Activated naive CD8-positive, alpha-beta T cell (primary cell): ENCODE data around the gene SMAGP.
"Not testable (repeated sequence)": the region's sequence is repeated elsewhere in the genome, so short reads cannot be mapped to it uniquely, and the experiment has no call there.

Experiments used
- H3K27ac Mint-ChIP-seq: one replicate; pipeline ENCODE4 v1.8.0; 2021; ENCODE audit warnings: mixed read lengths
- H3K27me3 Mint-ChIP-seq: one replicate; pipeline ENCODE4 v1.8.0; 2021; ENCODE audit warnings: mixed read lengths
- H3K36me3 Mint-ChIP-seq: one replicate; pipeline ENCODE4 v1.8.0; 2021; ENCODE audit warnings: mixed read lengths
- H3K4me1 Mint-ChIP-seq: one replicate; pipeline ENCODE4 v1.8.0; 2021; ENCODE audit warnings: low read depth, mixed read lengths
- H3K4me3 Mint-ChIP-seq: one replicate; pipeline ENCODE4 v1.8.0; 2021; ENCODE audit warnings: mild to moderate bottlenecking, mixed read lengths
- H3K9me3 Mint-ChIP-seq: one replicate; pipeline ENCODE4 v1.8.0; 2021; ENCODE audit warnings: low read depth, mixed read lengths

SMAGP gene

GRCh38 chr12:51244269-51244668 is 25.9 kb downstream of the SMAGP start:
- Mint-ChIP-seq H3K9me3 (no peaks in the 10 kb centered on the region), H3K27me3 (no peaks in the 10 kb centered on the region), H3K36me3 (peaks cover 9% of the 10 kb centered on the region), H3K4me1 (peaks cover 76% of the 10 kb centered on the region), H3K4me3 (no peak overlapping the region), H3K27ac (peak overlapping the region; percentile 74)

GRCh38 chr12:51242876-51243275 is 27.3 kb downstream of the SMAGP start:
- Mint-ChIP-seq H3K4me3 (no peak overlapping the region), H3K36me3 (peaks cover 9% of the 10 kb centered on the region), H3K4me1 (peaks cover 74% of the 10 kb centered on the region), H3K27ac (peak overlapping the region; percentile 31), H3K27me3 (no peaks in the 10 kb centered on the region), H3K9me3 (no peaks in the 10 kb centered on the region)

GRCh38 chr12:51242120-51242519 is 28.1 kb downstream of the SMAGP start:
- H3K4me3 Mint-ChIP-seq = peak overlapping the region; percentile 60
- H3K4me1 Mint-ChIP-seq = peaks cover 68% of the 10 kb centered on the region
- H3K27me3 Mint-ChIP-seq = no peaks in the 10 kb centered on the region
- no peaks in the 10 kb centered on the region for H3K9me3 Mint-ChIP-seq
- H3K36me3 Mint-ChIP-seq = peaks cover 9% of the 10 kb centered on the region
- H3K27ac Mint-ChIP-seq = peak overlapping the region; percentile 83

GRCh38 chr12:51240971-51241370 is 29.2 kb downstream of the SMAGP start:
- H3K4me3 Mint-ChIP-seq = peak overlapping the region; percentile 97
- H3K9me3 Mint-ChIP-seq = no peaks in the 10 kb centered on the region
- peaks cover 9% of the 10 kb centered on the region for H3K36me3 Mint-ChIP-seq
- H3K4me1 Mint-ChIP-seq = peaks cover 58% of the 10 kb centered on the region
- H3K27ac Mint-ChIP-seq = peak overlapping the region; percentile 79
- H3K27me3 Mint-ChIP-seq = no peaks in the 10 kb centered on the region

GRCh38 chr12:51238510-51239334 is 31.5 kb downstream of the SMAGP start, which contains the start of gene DAZAP2:
DAZAP2 (plus strand) TSS chr12:51238826; CDS start chr12:51238908, 82 bp downstream.
- peak within 1 kb of the TSS; percentile 97 for H3K4me3 Mint-ChIP-seq
- H3K36me3 Mint-ChIP-seq = peaks cover 5% of the 10 kb centered on the region
- peak within 1 kb of the TSS; percentile 98 for H3K27ac Mint-ChIP-seq
- peaks cover 42% of the 10 kb centered on the region for H3K4me1 Mint-ChIP-seq
- H3K9me3 Mint-ChIP-seq = no peaks in the 10 kb centered on the region
- H3K27me3 Mint-ChIP-seq = no peaks in the 10 kb centered on the region

GRCh38 chr12:51238037-51238509 is 32.1 kb downstream of the SMAGP start:
- Mint-ChIP-seq H3K9me3 (no peaks in the 10 kb centered on the region), H3K4me3 (peak overlapping the region; percentile 97), H3K27ac (peak overlapping the region; percentile 98), H3K36me3 (peaks cover 5% of the 10 kb centered on the region), H3K4me1 (peaks cover 40% of the 10 kb centered on the region), H3K27me3 (no peaks in the 10 kb centered on the region)

- peaks cover 9% of the 10 kb centered on the region for H3K4me1 Mint-ChIP-seq
- no peaks in the 10 kb centered on the region for H3K9me3 Mint-ChIP-seq
- H3K36me3 Mint-ChIP-seq = no peaks in the 10 kb centered on the region
- no peak overlapping the region for H3K27ac Mint-ChIP-seq
- H3K27me3 Mint-ChIP-seq = no peaks in the 10 kb centered on the region
- no peak overlapping the region for H3K4me3 Mint-ChIP-seq
These were observed 35.7 kb downstream of the SMAGP start for GRCh38 chr12:51234530-51234929.

- Mint-ChIP-seq H3K4me1 (peaks cover 2% of the 10 kb centered on the region), H3K27me3 (no peaks in the 10 kb centered on the region), H3K27ac (no peak overlapping the region), H3K9me3 (no peaks in the 10 kb centered on the region), H3K36me3 (no peaks in the 10 kb centered on the region), H3K4me3 (no peak overlapping the region)
These were observed 37.6 kb downstream of the SMAGP start for GRCh38 chr12:51232642-51233041.

GRCh38 chr12:51229116-51229809 is 41.0 kb downstream of the SMAGP start:
- Mint-ChIP-seq H3K4me3 (no peak overlapping the region), H3K36me3 (peaks cover 2% of the 10 kb centered on the region), H3K9me3 (no peaks in the 10 kb centered on the region), H3K27me3 (no peaks in the 10 kb centered on the region), H3K27ac (no peak overlapping the region), H3K4me1 (no peaks in the 10 kb centered on the region)

GRCh38 chr12:51227962-51228361 is 42.3 kb downstream of the SMAGP start:
- no peaks in the 10 kb centered on the region for H3K27me3 Mint-ChIP-seq
- H3K4me3 Mint-ChIP-seq = no peak overlapping the region
- no peaks in the 10 kb centered on the region for H3K4me1 Mint-ChIP-seq
- H3K36me3 Mint-ChIP-seq = peaks cover 2% of the 10 kb centered on the region
- no peak overlapping the region for H3K27ac Mint-ChIP-seq
- no peaks in the 10 kb centered on the region for H3K9me3 Mint-ChIP-seq

- H3K36me3 Mint-ChIP-seq, H3K9me3 Mint-ChIP-seq, H3K27me3 Mint-ChIP-seq, H3K4me1 Mint-ChIP-seq, H3K27ac Mint-ChIP-seq, H3K4me3 Mint-ChIP-seq: not testable (repeated sequence)
These were observed 43.1 kb downstream of the SMAGP start for GRCh38 chr12:51227112-51227511.

- Mint-ChIP-seq H3K36me3 (peaks cover 2% of the 10 kb centered on the region), H3K9me3 (no peaks in the 10 kb centered on the region), H3K4me1 (peaks cover 2% of the 10 kb centered on the region), H3K27me3 (no peaks in the 10 kb centered on the region), H3K4me3 (no peak overlapping the region), H3K27ac (no peak overlapping the region)
These were observed 44.4 kb downstream of the SMAGP start for GRCh38 chr12:51225771-51226170.

GRCh38 chr12:51225234-51225633 is 45.0 kb downstream of the SMAGP start:
- H3K9me3 Mint-ChIP-seq = no peaks in the 10 kb centered on the region
- H3K4me3 Mint-ChIP-seq = no peak overlapping the region
- peaks cover 2% of the 10 kb centered on the region for H3K36me3 Mint-ChIP-seq
- no peaks in the 10 kb centered on the region for H3K27me3 Mint-ChIP-seq
- no peak overlapping the region for H3K27ac Mint-ChIP-seq
- H3K4me1 Mint-ChIP-seq = peaks cover 2% of the 10 kb centered on the region

- Mint-ChIP-seq H3K9me3 (no peaks in the 10 kb centered on the region), H3K4me3 (no peak overlapping the region), H3K27ac (no peak overlapping the region), H3K4me1 (peaks cover 4% of the 10 kb centered on the region), H3K36me3 (peaks cover 2% of the 10 kb centered on the region), H3K27me3 (no peaks in the 10 kb centered on the region)
These were observed 45.6 kb downstream of the SMAGP start for GRCh38 chr12:51224625-51225024.

GRCh38 chr12:51222461-51222860 is 47.8 kb downstream of the SMAGP start:
- H3K27ac Mint-ChIP-seq = no peak overlapping the region
- H3K27me3 Mint-ChIP-seq = no peaks in the 10 kb centered on the region
- peaks cover 2% of the 10 kb centered on the region for H3K36me3 Mint-ChIP-seq
- peaks cover 19% of the 10 kb centered on the region for H3K4me1 Mint-ChIP-seq
- no peak overlapping the region for H3K4me3 Mint-ChIP-seq
- H3K9me3 Mint-ChIP-seq = no peaks in the 10 kb centered on the region
